WI38 (cell line): ENCODE data around the gene CCDC157.
A peak's percentile ranks its signal among the peaks of the same experiment; 100 is the strongest.

Source experiments
- H3K4me3 ChIP-seq: 2 replicates; pipeline ENCODE4 v1.5.1; 2011; ENCODE audit warnings: low read depth, mild to moderate bottlenecking, control low read depth, low read length
- TF ChIP-seq, protein P1 (sequence below): IDR thresholded peaks from 2 replicates; pipeline ENCODE4 v1.5.1; 2012; ENCODE audit warnings: low read depth, mild to moderate bottlenecking, control low read depth, low read length

CCDC157 gene

DNA sequence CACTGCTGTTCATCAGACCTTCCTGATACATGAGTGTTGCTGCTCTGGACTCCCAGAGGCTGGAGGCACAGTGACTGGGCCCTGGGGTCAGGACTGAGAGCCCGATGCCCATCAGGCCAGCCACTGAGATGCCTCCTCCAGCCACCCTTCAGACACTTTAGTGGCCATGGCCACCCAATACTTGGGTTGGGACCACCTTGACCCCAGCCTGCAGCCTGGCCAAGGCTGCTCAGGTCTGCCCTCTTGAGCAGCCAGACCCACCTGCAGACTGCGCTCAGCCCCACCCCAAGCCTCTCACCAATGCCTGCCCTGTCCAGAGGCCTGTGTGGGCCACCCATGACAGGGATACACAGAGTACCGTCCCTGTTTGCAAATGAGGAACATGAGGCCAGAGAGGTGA is 26.3 kb downstream of the CCDC157 start:
- H3K4me3 ChIP-seq: no peak overlapping the region
- TF ChIP-seq, protein P1, sequence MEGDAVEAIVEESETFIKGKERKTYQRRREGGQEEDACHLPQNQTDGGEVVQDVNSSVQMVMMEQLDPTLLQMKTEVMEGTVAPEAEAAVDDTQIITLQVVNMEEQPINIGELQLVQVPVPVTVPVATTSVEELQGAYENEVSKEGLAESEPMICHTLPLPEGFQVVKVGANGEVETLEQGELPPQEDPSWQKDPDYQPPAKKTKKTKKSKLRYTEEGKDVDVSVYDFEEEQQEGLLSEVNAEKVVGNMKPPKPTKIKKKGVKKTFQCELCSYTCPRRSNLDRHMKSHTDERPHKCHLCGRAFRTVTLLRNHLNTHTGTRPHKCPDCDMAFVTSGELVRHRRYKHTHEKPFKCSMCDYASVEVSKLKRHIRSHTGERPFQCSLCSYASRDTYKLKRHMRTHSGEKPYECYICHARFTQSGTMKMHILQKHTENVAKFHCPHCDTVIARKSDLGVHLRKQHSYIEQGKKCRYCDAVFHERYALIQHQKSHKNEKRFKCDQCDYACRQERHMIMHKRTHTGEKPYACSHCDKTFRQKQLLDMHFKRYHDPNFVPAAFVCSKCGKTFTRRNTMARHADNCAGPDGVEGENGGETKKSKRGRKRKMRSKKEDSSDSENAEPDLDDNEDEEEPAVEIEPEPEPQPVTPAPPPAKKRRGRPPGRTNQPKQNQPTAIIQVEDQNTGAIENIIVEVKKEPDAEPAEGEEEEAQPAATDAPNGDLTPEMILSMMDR: no peak

DNA sequence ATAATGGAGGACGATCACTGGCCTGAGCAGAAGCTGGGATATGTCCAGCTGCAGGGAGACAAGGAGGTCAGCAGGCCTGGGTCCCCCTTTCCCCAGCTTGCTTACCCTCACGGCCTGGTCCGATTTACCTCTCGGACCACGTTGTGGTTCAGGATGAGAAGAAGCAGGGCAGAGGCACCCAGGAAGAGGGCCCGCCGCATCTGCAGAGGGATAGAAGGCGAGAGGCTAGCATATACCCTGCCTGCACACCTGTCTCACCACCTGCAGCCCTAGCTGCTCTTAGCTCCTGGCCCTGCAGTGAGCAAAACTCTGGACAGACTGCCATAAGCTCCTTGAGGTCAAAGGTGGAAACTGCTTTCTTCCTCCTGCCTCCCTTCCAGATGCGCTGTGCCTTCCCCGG is 29.1 kb downstream of the CCDC157 start:
- TF ChIP-seq, protein P1: no peak
- H3K4me3 ChIP-seq: no peak overlapping the region

DNA sequence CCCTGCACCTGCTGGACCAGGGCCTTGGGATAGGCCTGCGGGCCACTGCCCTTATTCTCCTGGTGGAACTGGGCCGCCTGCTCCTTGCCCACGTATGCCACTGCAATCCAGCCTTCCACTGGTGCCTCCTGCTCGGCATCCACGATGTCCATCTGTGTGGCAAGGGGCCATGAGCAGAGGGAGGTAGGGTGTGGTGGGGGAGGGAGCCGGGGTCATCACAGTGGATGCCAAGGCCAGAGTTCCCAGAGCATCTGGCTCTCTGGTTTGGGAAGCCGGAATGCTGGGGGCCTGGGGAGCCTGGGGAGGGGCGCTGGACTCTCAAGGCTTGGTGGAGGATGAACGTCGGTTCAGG is 29.8 kb downstream of the CCDC157 start:
- TF ChIP-seq, protein P1: no peak
- peak overlapping the region; percentile 68 for H3K4me3 ChIP-seq

DNA sequence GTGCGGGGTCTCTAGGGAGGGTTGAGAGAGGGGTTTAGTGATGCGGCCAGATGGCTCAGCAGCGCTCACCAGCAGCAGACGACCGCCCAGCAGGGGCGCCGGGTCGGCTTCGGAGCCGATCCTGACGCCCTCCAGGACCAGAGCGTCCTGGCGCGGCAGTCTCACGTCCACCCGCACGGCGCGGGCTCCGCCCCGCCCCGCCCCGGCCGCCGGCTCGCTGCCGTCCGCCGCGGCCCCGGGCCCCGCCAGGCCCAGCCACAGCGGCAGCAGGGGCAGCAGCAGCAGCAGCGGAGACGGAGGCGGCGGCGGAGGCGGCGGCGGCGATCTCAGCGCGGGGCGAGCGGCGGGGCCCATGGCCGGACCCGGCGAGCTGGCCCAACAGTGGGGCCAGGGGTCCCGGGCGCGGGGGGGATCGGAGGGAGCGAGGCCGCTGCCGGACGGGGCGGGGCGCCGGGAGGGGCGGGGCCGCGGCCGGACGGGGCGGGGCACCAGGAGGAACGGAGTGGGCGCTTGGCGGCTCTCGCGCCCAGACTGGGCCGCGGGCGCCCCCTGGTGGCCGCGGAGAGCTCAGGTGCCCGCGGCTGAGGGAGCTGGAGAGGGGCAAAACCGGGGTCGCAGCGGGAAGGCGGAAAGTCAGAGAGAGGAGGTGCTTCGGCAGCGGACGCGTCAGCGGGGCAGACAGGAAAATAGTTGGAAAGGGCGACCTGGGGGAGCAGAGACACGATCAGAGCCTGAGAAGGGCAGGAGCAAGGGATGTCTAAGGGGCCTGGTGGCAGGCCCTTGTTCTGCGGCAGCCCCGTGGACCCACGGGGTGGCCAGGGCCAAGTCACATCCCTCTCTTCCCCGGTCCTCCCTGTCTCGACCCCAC is 30.4 kb downstream of the CCDC157 start, which contains the start of gene RNF215:
RNF215 (minus strand) TSS at position 452 of the 868 bp plus-strand sequence; CDS start at position 354, 98 bp downstream.
- TF ChIP-seq, protein P1: peak; percentile 59
- peak within 1 kb of the TSS; percentile 68 for H3K4me3 ChIP-seq

DNA sequence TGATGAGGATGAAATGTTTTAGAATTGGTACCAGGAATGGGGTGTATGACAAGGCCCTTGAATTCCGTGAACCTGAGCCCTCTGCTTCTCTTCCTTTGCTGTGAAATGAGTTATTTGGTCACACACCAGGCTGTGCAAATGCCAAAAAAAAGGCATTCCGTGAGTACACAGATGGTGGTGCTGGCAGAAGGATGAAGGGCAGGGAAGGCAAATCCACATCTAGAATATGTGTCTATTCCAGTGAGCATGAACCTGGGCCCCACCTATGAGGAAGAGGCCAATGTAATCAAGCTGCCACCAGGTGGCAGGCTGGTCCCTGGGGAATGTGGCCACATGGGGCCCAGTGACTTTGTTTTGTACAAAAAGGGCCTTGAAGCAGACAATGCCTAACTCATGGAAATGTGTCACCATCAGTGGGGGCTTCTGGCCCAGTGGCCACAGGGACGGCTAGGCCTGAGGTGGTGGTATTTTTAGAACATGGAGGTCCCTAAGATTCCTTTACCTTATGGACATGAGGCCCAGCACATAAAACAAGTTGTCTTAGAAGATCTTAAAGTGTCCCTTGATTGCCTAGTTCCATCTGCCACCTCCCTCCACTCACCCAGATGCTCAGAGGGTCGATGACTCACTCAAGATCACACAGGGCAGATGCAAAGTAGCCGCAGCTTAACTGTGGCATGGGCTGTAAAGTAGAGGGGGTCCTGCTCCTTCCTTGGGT is 34.3 kb downstream of the CCDC157 start:
- H3K4me3 ChIP-seq: no peak overlapping the region
- TF ChIP-seq, protein P1: peak; percentile 69

DNA sequence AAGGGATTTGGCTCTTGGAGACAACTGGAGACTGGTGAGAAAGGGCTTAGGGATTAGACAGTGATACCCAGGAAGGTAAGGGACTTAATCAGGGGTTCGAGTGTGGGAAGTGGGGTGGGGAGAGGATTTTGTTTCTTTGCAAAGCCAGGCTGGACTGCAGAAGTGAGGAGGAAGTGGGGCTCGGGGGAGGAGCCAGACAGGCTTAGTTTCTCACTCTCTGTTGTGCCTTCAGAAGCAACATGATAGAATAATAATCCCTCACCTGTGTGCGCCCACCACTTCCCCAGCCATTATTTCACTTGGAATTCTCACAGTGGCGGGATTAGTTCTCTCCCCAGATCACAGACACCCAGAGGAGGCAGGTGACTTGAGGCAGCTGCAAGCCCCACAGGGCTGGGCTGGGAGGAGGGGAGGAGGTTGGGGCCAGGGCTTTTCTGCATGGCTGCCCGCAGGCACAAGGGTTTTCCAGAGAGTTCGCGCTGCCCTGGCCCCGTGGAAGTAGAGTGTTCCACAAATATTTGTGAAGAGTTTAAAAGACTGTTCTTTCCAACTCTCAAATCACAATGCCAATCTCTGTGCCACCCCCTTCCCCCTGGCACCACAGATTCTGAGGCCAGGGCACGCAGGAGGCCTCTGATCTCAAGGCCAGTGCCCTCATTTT is 36.0 kb downstream of the CCDC157 start:
- no peak overlapping the region for H3K4me3 ChIP-seq
- TF ChIP-seq, protein P1: no peak
